Heart left ventricle (tissue), 16 donors: ENCODE measurements around the gene KIF13A. TPM values are rescaled to one million over a fixed set of nuclear protein-coding genes. Genes with fewer than 3 reads are reported as not detected.

Experiments used
- ATAC-seq, 4 donors: fragments of 200-7000 bp; cut with Tn5 transposase; one replicate each; pipeline ENCODE4 v1.9.1; 2020 to 2022; ENCODE audit warnings: moderate library complexity in 4 of 4, mild to moderate bottlenecking in 3 of 4, moderate number of reproducible peaks in 1 of 4
- DNase-seq, 5 donors: peaks; one replicate each; pipeline ENCODE4 v3.0.0-alpha.2; 2020
- H3K27ac ChIP-seq, 12 donors: fragments of 200-600 bp; sonication (generic) in 4 of 12; one replicate each; pipeline versions ENCODE4 v1.5.0 to v1.8.0; 2016 to 2022; ENCODE audit warnings: mild to moderate bottlenecking in 2 of 12
- H3K27me3 ChIP-seq, 9 donors: fragments of 200-600 bp; sonication (generic) in 2 of 9; one replicate each; pipeline versions ENCODE4 v1.5.1 to v1.8.0; 2016 to 2022; ENCODE audit warnings: mild to moderate bottlenecking in 3 of 9
- H3K36me3 ChIP-seq, 9 donors: fragments of 200-600 bp; sonication (generic) in 2 of 9; one replicate each; pipeline versions ENCODE4 v1.5.0 to v1.8.0; 2018 to 2022; ENCODE audit warnings: mild to moderate bottlenecking in 2 of 9
- H3K4me1 ChIP-seq, 12 donors: fragments of 200-600 bp; sonication (generic) in 4 of 12; one replicate each; pipeline versions ENCODE4 v1.5.0 to v1.8.0; 2016 to 2022; ENCODE audit warnings: mild to moderate bottlenecking in 3 of 12
- H3K4me3 ChIP-seq, 12 donors: fragments of 200-600 bp; sonication (generic) in 4 of 12; one replicate each; pipeline versions ENCODE4 v1.5.0 to v1.8.0; 2017 to 2022; ENCODE audit warnings: mild to moderate bottlenecking in 9 of 12, moderate library complexity in 4 of 12
- H3K9me3 ChIP-seq, 12 donors: fragments of 200-600 bp; sonication (generic) in 4 of 12; one replicate each; pipeline versions ENCODE4 v1.5.0 to v1.8.0; 2016 to 2022; ENCODE audit warnings: mild to moderate bottlenecking in 1 of 12
- POLR2A ChIP-seq, 2 donors: fragments of 450-650 bp; IDR thresholded peaks; one replicate each; pipeline ENCODE4 v1.6.1; 2017; ENCODE audit warnings: antibody characterized with exemption in 2 of 2, mild to moderate bottlenecking in 2 of 2, moderate library complexity in 2 of 2
- WGBS, 4 donors: extraction: QIAGEN DNeasy Blood & Tissue Kit in 2 of 4; methylation state at CpG; one replicate each; pipeline versions ENCODE4 v1.1.5 to v1.1.7; 2013 to 2018; 5-methylcytosine and 5-hydroxymethylcytosine counted together
- intact Hi-C, 10 donors: fragments of 100-400 bp; cut with DNase I; formaldehyde crosslinking; loops; one replicate each; pipeline versions ENCODE4 v1.11.1 to v1.14.2; 2022
- polyA plus RNA-seq, 2 donors: library from polyadenylated mRNA; stranded (reverse); fragments of 200-250 nt; gene quantifications; one replicate each; pipeline ENCODE4 v1.2.3, GENCODE V29; 2013
- total RNA-seq, 9 donors: library from RNA; depleted of rRNA in 2 of 9; stranded (reverse); fragments of >200 nt in 2 of 9; fragmentation: NEBNext Ultra II Directional in 3 of 9; extraction: Animal tissue kit (Norgen Biotek cat#: 25700) in 3 of 9; gene quantifications; one replicate each; pipeline versions ENCODE4 v1.1.0 to v1.2.4, GENCODE V29; 2016 to 2023
- TF ChIP-seq, protein P1 (sequence below), 12 donors: fragments of 200-600 bp; sonication (generic) in 4 of 12; IDR thresholded peaks; one replicate each; pipeline versions ENCODE4 v1.5.0 to v1.8.0; 2018 to 2022; ENCODE audit warnings: antibody characterized with exemption in 12 of 12, mild to moderate bottlenecking in 5 of 12
- donor health status: ischemic (EF 13 %, LVEDD 7.1; RV severe dilation, severe dysfunction).
- donor health status: healthy with polysubstance abuse.
- donor health status: DM: no; HTN: yes; CAD: no.
- donor health status: DM: no; HTN: no; CAD: no.
- donor health status: ischemic (EF 25% LVEDD 6.9; RV normal size, moderate dysfunction).
- donor health status: ischemic (EF 25% LVEDD 5.7; RV mildly dilated, moderate dysfunction).
- donor health status: healthy.
- donor health status: DM: yes; HTN: yes; CAD: no.
- donor health status: ischemic (EF 35%, LVEDD 5.7; RV mildly dilated, moderate dysfunction).
- donor health status: nonischemic (EF 11% LVEDD 7.7; RV severe dilation, severe dysfunction).
- donor health status: DM: yes; HTN: yes; CAD: no.
- donor health status: PGD.
- donor health status: ischemic (EF 29% LVEDD 5.4; RV normal size, mild dysfunction).
- donor health status: nonischemic (EF 23%, LVEDD 6.1; RV moderate dilation, normal function).

Gene KIF13A
- total and polyA plus RNA-seq, 11 donors, result 17.1 to 148 (median 72.2) TPM

DNA sequence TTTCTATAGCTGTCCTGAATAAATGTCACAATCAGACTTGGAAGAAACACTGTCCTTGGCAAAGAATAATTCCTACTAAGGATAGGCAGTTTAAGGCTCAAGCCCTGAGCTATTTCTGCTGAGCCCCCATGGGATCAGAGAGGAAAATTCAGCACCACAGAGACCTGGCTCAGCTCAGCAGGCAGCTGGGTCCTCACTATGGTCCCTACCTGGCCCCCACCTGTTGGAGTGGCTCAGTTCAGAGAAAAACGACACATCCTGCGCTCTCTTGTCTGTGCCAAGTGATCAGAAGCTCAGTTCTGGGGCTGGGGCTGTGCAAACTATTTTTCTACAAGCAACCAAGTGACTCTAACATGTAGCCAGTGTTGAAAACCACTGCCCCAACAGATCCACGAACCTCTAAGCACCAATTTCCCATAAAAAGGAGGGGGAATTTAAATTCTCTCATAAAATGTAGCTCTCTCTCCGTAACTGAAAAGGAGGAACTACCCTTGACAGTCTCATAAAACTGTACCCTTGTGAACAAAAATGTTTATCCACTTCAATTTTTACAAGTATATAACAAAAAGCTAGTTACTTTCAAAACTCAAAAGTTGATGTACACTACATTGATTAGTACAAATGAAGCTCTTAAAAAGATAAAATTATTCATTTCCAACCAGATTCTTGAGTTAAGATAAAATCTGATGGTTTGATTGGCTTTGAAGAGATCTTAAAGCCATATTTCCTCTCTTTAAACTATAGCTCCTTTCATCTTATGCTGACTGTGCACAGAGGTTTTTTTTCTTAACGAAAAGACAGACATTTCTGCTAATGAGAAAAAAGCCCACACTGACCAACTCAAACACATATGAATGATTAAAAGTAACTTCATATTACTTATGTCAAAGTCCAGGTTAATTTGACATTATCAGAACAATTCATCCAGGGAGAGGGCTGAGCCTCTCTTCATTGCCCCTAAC is 52.0 kb downstream of the KIF13A start:
- Histone ChIP-seq H3K4me3 (no peak overlapping the region), H3K9me3 (no peaks in the 10 kb centered on the region), H3K36me3 (peaks cover 0 to 3% (median 0%) of the 10 kb centered on the region in 9 donors), H3K27me3 (no peaks in the 10 kb centered on the region), H3K4me1 (peaks cover 9 to 71% (median 59%) of the 10 kb centered on the region in 12 donors), H3K27ac (peak overlapping the region in 7 of 12 donors; percentile 10 to 86 (median 76))
- ATAC-seq (no peak), DNase-seq (no peak)
- intact Hi-C loops, result loop anchor here in 2 of 10 donors (10.0 kb wide), 1 partner anchor 49 kb away; the partner anchor contains the start of gene KIF13A (in 2 of the 2)
- 44 to 59% (median 59%) methylated on average over 5 of the region's 5 CpGs for WGBS, 4 donors
- TF ChIP-seq, protein P1, sequence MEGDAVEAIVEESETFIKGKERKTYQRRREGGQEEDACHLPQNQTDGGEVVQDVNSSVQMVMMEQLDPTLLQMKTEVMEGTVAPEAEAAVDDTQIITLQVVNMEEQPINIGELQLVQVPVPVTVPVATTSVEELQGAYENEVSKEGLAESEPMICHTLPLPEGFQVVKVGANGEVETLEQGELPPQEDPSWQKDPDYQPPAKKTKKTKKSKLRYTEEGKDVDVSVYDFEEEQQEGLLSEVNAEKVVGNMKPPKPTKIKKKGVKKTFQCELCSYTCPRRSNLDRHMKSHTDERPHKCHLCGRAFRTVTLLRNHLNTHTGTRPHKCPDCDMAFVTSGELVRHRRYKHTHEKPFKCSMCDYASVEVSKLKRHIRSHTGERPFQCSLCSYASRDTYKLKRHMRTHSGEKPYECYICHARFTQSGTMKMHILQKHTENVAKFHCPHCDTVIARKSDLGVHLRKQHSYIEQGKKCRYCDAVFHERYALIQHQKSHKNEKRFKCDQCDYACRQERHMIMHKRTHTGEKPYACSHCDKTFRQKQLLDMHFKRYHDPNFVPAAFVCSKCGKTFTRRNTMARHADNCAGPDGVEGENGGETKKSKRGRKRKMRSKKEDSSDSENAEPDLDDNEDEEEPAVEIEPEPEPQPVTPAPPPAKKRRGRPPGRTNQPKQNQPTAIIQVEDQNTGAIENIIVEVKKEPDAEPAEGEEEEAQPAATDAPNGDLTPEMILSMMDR (IDR thresholded peaks at IDR 0.05), result no peak
- no peak for TF ChIP-seq POLR2A (IDR thresholded peaks at IDR 0.05)

DNA sequence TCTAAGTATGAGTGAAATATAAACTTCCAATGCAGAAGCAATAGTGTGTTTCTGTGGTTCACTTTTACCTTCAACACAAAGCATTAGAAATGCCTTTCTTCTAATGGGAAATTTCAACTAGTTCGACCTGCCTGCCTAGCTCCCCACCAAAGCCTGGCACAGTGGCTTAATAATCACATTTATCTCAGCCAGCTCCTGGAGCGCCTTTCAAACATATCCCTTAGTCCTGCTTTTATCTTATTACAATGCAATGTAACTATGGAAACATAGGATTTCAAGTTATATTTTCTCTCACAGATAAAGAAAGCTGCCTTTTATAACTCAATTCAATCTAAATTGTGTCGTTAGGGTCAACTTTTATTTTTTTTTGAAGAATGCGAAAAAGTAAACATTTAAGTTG is 53.7 kb downstream of the KIF13A start:
- Histone ChIP-seq H3K9me3 (no peaks in the 10 kb centered on the region), H3K27ac (peak overlapping the region in 10 of 12 donors; percentile 76 to 90 (median 82)), H3K36me3 (no peaks in the 10 kb centered on the region), H3K4me1 (peaks cover 9 to 85% (median 74%) of the 10 kb centered on the region in 12 donors), H3K27me3 (no peaks in the 10 kb centered on the region), H3K4me3 (no peak overlapping the region)
- no peak for TF ChIP-seq POLR2A (IDR thresholded peaks at IDR 0.05)
- TF ChIP-seq, protein P1 (IDR thresholded peaks at IDR 0.05), result no peak
- intact Hi-C loops, result loop anchor here (5.0 to 10.0 kb wide), 6 partner anchors 34 to 66 kb away; partner anchors contain the start of gene KIF13A (in 8 of the 10)
- DNase-seq (no peak), ATAC-seq (no peak)
- 78 to 82% (median 79%) methylated on average over 4 of the region's 4 CpGs for WGBS, 4 donors

DNA sequence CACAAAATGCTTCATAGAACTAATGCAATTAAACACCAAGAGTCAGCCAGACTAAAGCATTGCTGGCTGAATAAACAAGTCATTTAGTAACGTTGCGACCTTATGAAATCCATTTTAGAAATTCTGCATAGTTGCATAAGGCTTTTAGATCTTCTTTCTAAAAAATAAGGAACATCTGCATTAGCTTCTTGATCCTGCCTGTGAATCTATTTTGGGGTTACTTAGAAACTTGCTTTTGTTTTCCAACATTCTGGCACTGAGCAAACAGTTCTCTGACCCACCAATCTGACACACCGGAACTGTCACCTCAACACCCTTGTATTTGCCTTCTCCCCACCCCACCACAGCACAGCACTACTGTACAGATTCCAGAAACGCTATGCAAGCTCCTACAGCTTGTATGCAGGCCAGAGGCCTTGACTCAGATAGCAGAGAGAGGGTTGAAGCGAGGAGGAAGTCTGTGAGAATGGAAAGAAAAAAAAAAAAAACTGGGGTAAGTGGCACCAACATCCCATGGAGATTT is 55.0 kb downstream of the KIF13A start:
- Histone ChIP-seq H3K4me3 (peak overlapping the region in 5 of 12 donors; percentile 6 to 19 (median 9)), H3K4me1 (peaks cover 9 to 98% (median 86%) of the 10 kb centered on the region in 12 donors), H3K27me3 (no peaks in the 10 kb centered on the region), H3K36me3 (no peaks in the 10 kb centered on the region), H3K9me3 (no peaks in the 10 kb centered on the region), H3K27ac (peak overlapping the region; percentile 75 to 90 (median 82))
- ATAC-seq, result peak; percentile 90 to 95 (median 92)
- WGBS, 4 donors, result 3 to 7% (median 4%) methylated on average over 5 of the region's 5 CpGs
- TF ChIP-seq, protein P1 (IDR thresholded peaks at IDR 0.05), result no peak
- no peak for TF ChIP-seq POLR2A (IDR thresholded peaks at IDR 0.05)
- intact Hi-C loops, result loop anchor here (5.0 to 10.0 kb wide), 6 partner anchors 35 to 65 kb away; partner anchors contain the start of gene KIF13A (in 8 of the 10)
- peak in 4 of 5 donors; percentile 77 to 84 (median 82) for DNase-seq

DNA sequence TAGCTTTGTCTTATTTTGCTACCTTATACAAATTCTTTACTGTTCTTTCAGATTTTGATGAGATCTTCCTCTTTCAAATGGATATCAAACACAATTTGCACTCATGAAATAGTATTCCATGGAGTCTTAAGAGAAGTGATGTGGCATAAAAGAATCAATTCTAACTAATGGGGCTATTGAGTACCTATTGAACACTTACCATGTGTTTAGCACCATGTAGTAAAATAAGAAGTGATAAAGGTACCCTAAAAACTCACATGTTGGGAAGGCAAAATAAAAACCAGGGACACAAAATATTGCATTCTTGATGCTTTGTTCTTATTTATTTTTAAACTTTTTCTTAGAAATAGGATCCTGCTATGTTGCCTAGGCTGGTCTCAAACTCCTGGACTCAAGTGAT is 56.2 kb downstream of the KIF13A start:
- intact Hi-C loops, result loop anchor here (2.0 to 10.0 kb wide), 7 partner anchors 36 to 64 kb away; partner anchors contain the start of gene KIF13A (in 9 of the 10)
- TF ChIP-seq POLR2A (IDR thresholded peaks at IDR 0.05), result no peak
- TF ChIP-seq, protein P1 (IDR thresholded peaks at IDR 0.05), result no peak
- H3K36me3 ChIP-seq, result no peaks in the 10 kb centered on the region
- ATAC-seq (no peak), DNase-seq (no peak)
- peaks cover 9 to 98% (median 83%) of the 10 kb centered on the region in 12 donors for H3K4me1 ChIP-seq
- no peaks in the 10 kb centered on the region for H3K27me3 ChIP-seq
- peak overlapping the region; percentile 75 to 90 (median 82) for H3K27ac ChIP-seq
- H3K4me3 ChIP-seq, result no peak overlapping the region
- H3K9me3 ChIP-seq, result no peaks in the 10 kb centered on the region
